HG02610 (cell line): ENCODE data around the gene CAPN3.

Experiments used
- ATAC-seq: cut with Tn5 transposase; IDR thresholded peaks from one replicate; pipeline ENCODE4 v1.9.1; 2021; ENCODE audit warnings: mild to moderate bottlenecking, moderate library complexity; ENCODE audit not compliant: unreplicated experiment

Gene CAPN3

DNA sequence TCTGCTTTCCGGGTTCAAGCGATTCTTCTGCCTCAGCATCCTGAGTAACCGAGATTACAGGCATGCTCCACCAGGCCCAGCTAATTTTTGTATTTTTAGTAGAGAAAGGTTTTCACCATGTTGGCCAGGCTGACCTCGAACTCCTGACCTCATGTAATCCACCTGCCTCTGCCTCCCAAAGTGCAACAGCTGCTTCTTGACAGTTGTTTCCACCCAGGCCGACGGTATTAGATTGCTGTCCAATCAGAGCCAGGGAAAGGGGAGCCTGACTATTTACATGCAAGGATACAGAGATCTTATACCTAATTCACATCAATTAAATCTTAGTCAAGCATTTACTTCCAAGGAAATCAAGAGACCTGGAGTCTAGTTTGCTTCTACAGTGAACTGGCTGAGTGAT is 4.0 kb upstream of the CAPN3 start:
- no peak for ATAC-seq

DNA sequence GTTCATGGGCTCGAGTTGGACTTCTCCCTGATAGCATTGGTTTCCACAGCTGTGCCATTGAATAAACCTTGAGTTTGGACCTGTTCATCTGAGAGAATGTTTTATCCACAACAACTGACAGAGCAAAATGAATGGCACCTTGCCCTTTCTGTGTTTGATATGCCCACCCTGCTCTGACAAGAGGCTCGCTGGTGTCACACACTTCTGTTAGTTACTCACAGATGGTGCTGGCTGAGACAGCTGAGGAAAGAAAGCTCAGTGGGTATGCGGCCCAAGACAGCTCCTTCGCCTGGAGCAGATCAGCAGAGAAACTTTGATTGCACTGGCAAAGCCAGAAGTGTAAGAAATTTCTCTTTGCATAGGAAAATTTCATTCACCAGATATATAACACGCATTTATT is 2.5 kb upstream of the CAPN3 start:
- ATAC-seq: no peak

DNA sequence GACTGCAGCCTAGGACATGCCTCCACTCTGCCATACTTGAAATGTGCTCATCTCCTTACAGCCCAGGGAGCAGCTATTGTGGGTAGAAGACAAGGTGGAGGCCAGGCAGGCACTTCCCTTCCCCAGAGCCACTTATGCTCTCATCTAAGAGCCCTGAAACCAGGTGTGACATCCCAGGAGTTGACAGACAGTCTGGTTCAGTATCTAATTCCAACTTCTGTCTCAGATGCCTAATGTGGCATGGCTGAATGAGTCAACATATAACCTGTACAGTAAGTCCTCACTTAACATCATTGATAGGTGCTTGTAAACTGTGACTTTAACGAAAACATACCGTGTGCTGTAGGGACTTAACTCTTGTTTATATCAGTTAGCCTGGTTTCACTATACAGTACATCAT is 1.2 kb upstream of the CAPN3 start:
- ATAC-seq: no peak

DNA sequence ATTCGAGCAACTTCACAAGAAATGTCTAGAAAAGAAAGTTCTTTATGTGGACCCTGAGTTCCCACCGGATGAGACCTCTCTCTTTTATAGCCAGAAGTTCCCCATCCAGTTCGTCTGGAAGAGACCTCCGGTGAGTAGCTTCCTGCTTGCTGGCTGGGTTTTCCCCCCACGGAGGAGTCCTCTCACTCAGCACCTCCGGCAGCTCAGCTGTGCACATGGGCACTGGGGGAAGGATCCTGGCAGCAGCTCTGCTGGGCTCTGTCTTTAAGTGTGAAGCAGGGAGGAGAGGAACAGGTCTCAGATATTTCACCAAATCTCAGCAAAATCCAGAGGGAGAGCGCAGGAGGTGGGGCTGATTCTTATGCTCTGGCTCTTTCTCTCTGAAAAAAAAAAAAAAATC is 684 bp downstream of the CAPN3 start:
- no peak for ATAC-seq

GRCh38 chr15:42360535-42361112 is 1.3 kb downstream of the CAPN3 start:
- ATAC-seq: no peak

GRCh38 chr15:42363487-42363886 is 4.2 kb downstream of the CAPN3 start:
- ATAC-seq: no peak

DNA sequence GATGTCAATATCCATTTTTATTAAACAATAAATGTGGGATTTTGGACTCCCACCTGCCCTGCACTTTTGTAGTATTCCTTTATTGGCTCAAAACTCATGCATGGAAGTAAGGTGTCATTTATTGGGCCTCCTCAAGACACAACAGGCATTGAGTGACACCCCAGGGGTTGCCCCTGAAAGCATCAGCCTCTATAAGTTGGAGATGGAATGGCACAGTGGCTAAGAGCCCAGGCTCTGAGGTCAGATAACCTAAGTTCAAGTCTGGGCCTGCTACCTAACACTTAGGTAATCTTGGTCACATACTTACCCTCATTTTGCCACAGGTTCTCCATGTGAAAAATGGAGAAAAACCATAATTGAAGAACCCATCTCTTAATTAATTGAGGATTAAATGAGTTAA is 4.6 kb downstream of the CAPN3 start:
- no peak for ATAC-seq

GRCh38 chr15:42364529-42364928 is 5.2 kb downstream of the CAPN3 start:
- no peak for ATAC-seq

DNA sequence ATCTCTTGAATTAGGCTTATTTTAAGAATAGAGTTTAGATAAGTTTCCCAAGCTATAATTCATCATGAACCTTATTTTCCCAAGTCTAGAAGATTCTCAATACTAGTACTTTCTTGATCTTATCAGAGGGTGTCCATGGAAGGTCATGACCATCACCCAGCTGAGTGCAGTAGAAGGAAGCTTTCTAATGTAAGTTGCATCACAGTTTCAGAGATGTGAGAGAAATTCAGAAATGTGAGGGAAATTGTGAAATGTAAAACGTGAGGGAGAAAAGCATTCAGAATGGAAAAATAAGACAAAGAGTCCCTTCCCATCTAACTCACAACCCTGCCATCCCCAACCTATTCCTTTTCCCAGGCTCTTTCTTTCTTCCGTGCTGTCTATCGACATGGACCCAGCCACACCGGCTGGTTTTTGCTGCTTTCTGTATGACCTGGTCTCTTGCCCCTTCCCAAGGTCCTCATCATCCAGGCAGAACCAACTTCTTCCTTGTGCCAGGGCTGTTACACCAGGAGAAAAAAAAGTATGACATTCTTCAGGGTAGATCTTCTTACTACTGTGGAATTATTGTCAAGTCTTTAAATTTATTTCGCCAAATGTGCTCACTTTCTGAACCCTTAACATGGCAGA is 6.7 kb downstream of the CAPN3 start:
- ATAC-seq: no peak

DNA sequence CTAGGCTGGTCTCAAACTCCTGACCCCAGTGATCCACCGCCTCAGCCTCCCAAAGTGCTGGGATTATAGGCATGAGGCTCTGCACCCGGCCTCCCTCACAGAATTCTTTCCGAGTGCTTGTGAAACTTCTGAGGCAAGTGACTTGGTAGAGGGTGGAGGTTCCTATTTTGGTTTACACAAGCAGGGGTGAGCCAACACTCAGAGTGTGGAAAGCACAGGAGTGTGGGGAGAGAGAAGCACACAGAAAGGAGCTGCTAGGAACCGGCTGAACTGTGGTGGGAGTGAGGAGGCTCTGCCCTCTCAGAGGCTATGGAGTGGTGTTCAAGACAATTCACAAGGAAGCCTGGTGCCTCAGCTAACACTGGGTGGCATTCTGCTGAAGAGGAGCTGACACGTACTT is 7.7 kb downstream of the CAPN3 start:
- ATAC-seq: no peak

- no peak for ATAC-seq
Observed at GRCh38 chr15:42368096-42368495, 8.8 kb downstream of the CAPN3 start.

- no peak for ATAC-seq
Observed at GRCh38 chr15:42371096-42371495, 11.8 kb downstream of the CAPN3 start.

DNA sequence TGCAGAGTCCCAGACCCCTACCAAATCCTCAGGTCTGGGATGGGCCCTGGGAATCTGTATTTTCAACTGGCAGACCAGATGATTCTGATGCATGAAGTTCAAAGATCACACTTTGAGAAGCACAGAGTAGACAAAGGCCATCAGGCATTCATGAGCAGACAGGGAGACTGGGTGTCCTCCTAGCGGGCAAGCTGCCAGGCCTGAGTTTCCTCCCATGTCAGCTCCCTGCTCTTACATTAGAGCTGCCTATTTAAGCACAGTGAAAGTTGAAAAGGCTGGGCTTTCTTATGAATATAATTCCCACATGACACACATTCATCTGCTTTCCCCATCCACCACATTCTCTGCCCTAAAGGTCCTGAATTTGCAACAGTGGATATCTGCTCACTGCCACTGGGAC is 14.0 kb downstream of the CAPN3 start:
- ATAC-seq: no peak

GRCh38 chr15:42373936-42374335 is 14.6 kb downstream of the CAPN3 start:
- ATAC-seq: no peak

GRCh38 chr15:42374810-42375209 is 15.5 kb downstream of the CAPN3 start:
- no peak for ATAC-seq

- ATAC-seq: no peak
Observed at GRCh38 chr15:42375252-42375651, 16.0 kb downstream of the CAPN3 start.

DNA sequence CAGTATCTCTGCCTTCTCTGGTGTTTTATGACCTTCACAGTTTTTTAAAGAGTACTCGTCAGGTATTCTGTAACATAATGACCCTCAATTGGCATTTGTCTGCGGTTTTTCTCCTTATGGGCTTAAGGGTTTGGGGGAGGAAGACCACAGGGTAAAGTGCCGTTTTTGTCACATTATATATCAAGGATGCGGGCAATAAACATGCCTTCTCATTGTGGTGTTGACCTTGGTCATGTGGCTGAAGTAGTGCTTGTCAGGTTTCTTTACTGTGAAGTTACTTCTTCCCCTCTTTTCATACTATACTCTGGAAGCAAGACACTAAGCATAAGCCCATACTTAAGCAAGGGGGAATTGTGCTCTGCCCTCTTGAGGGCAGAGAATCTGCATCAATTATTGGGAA is 16.6 kb downstream of the CAPN3 start:
- ATAC-seq: no peak

GRCh38 chr15:42378011-42378410 is 18.7 kb downstream of the CAPN3 start:
- no peak for ATAC-seq

DNA sequence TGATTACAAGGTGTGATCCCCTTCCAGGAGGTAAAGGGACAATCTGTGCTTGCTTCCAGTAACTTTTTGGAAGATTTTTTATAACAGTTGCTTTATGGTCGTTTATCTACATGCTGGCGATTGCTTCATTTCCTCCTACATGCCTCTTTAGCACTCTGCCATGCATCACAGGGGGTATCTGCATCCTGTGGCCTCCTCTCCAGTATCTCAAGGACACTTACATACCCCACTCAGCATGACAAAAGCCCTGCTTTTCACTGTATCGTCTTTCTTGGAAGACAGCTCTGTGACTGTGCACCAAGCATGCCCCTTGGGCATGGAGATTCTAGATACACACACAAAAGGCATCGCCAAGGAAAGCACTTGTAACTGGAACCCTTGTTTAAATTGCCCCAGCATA is 25.3 kb downstream of the CAPN3 start:
- no peak for ATAC-seq

GRCh38 chr15:42385206-42385979 is 26.1 kb downstream of the CAPN3 start:
- ATAC-seq: no peak

- no peak for ATAC-seq
Observed at GRCh38 chr15:42385980-42386700, 26.8 kb downstream of the CAPN3 start.

GRCh38 chr15:42387603-42388002 is 28.3 kb downstream of the CAPN3 start:
- no peak for ATAC-seq
